Thoracic aorta (tissue), 2 donors: Measurements from ENCODE around the gene KRTAP1-3. TPM values are rescaled to one million over a fixed set of nuclear protein-coding genes. Genes with fewer than 3 reads are reported as not detected.

Source experiments
- ATAC-seq: fragments of 150-250 bp; one replicate; pipeline ENCODE4 v1.8.0; 2017; ENCODE audit warnings: low read depth; ENCODE audit not compliant: insufficient number of reproducible peaks, low FRiP score
- DNase-seq: peaks from one replicate; pipeline ENCODE4 v3.0.0-alpha.2; 2020; ENCODE audit warnings: low spot score
- H3K27ac ChIP-seq, 2 donors: fragments of 200-600 bp; sonication (generic); 1 replicate in 1 of 2; 2 replicates in 1 of 2; pipeline ENCODE4 v1.5.1; 2016; ENCODE audit warnings: mild to moderate bottlenecking in 2 of 2, moderate library complexity in 2 of 2
- H3K27me3 ChIP-seq: fragments of 200-600 bp; sonication (generic); replicated peaks from 2 replicates; pipeline ENCODE4 v1.6.0; 2016; ENCODE audit warnings: mild to moderate bottlenecking; ENCODE audit not compliant: insufficient read depth
- H3K36me3 ChIP-seq: fragments of 200-600 bp; sonication (generic); one replicate; pipeline ENCODE4 v1.5.1; 2016
- H3K4me1 ChIP-seq, 2 donors: fragments of 200-600 bp; sonication (generic); 1 replicate in 1 of 2; 2 replicates in 1 of 2; pipeline versions ENCODE4 v1.5.1 to v1.6.0; 2016; ENCODE audit warnings: low read depth in 2 of 2, mild to moderate bottlenecking in 1 of 2; ENCODE audit not compliant: control insufficient read depth in 1 of 2
- H3K4me3 ChIP-seq: fragments of 200-600 bp; sonication (generic); 2 replicates; pipeline ENCODE4 v1.5.1; 2016; ENCODE audit warnings: mild to moderate bottlenecking
- H3K9me3 ChIP-seq: fragments of 200-600 bp; sonication (generic); 2 replicates; pipeline ENCODE4 v1.5.1; 2016
- total RNA-seq, 2 donors: library from RNA; depleted of rRNA; stranded (reverse); fragments of >200 nt; gene quantifications; one replicate each; pipeline versions ENCODE4 v1.1.0 to v1.2.3, GENCODE V29; 2016
- TF ChIP-seq, protein P1 (sequence below): fragments of 200-600 bp; sonication (generic); IDR thresholded peaks from one replicate; pipeline ENCODE4 v1.5.1; 2019; ENCODE audit warnings: antibody characterized with exemption

KRTAP1-3 gene
- total RNA-seq, 2 donors from 2014 or later: not detected

DNA sequence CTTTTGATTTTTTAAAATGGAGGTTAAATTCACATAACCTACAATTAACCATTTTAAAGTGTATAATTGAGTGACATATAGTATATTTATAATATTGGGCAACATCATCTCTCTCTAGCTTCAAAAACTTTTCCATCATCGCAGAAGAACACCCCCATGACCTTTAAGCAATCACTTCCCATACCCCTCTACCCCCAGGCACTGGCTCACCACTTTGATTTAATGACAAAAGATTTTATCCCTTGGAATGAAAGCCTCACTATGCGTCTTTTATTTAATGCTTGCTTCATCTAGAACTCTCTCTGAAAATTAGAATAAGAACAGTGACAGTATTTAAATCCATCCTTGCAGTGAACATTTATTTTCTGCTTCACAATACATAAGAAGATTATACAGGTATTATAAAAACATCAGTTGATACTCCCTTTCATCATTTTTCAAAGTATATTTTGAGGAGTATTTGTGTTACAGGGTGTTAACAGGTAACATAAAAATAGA, 3.2 kb upstream of the KRTAP1-3 start:
- ATAC-seq: no peak

DNA sequence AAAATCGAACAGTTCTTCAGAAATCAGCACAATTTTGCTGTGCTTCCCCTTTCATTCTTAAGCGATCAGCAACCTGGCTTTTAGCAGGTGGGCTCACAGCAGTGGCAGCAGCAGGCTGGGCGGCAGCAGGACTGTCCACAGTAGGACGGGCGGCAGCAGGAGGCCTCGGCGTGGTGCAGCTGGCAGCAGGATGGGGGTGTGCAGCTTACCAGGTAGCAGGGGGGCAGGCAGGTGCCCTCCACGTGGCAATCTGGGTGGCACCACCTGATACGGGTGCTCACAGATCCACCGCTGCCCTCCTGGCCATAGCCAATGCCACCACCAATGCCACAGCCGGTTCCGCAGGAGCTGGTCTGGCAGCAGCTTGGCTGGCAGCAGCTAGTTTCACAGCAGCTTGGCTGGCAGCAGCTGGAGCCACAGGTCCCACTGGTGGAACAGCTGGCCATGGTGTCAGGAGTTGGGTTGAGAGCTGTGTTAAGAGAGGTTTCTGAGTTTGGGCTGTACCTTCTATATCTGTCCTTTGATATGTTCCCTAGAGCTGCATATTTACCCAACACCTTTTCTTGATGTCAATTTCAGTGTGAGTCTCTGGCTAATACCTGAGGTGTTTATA, 4.9 kb downstream of the KRTAP1-3 start, which contains the start of gene KRTAP1-4:
Gene KRTAP1-4, minus strand, starts transcription at position 563 of the 613 bp plus-strand sequence. Its CDS starts 117 bp downstream, at position 446.
- ATAC-seq (no peak), DNase-seq (no peak)
- H3K4me3 ChIP-seq: no peak within 1 kb of the TSS

More for the DNA sequence above, 3.2 kb upstream of the KRTAP1-3 start:
- Histone ChIP-seq H3K27ac (no peak overlapping the region), H3K4me1 (peaks cover 0 to 8% of the 10 kb centered on the region in 2 donors), H3K4me3 (no peak overlapping the region), H3K36me3 (no peaks in the 10 kb centered on the region), H3K9me3 (no peaks in the 10 kb centered on the region), H3K27me3 (no peaks in the 10 kb centered on the region)
- DNase-seq: no peak
- TF ChIP-seq, protein P1, sequence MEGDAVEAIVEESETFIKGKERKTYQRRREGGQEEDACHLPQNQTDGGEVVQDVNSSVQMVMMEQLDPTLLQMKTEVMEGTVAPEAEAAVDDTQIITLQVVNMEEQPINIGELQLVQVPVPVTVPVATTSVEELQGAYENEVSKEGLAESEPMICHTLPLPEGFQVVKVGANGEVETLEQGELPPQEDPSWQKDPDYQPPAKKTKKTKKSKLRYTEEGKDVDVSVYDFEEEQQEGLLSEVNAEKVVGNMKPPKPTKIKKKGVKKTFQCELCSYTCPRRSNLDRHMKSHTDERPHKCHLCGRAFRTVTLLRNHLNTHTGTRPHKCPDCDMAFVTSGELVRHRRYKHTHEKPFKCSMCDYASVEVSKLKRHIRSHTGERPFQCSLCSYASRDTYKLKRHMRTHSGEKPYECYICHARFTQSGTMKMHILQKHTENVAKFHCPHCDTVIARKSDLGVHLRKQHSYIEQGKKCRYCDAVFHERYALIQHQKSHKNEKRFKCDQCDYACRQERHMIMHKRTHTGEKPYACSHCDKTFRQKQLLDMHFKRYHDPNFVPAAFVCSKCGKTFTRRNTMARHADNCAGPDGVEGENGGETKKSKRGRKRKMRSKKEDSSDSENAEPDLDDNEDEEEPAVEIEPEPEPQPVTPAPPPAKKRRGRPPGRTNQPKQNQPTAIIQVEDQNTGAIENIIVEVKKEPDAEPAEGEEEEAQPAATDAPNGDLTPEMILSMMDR: no peak

DNA sequence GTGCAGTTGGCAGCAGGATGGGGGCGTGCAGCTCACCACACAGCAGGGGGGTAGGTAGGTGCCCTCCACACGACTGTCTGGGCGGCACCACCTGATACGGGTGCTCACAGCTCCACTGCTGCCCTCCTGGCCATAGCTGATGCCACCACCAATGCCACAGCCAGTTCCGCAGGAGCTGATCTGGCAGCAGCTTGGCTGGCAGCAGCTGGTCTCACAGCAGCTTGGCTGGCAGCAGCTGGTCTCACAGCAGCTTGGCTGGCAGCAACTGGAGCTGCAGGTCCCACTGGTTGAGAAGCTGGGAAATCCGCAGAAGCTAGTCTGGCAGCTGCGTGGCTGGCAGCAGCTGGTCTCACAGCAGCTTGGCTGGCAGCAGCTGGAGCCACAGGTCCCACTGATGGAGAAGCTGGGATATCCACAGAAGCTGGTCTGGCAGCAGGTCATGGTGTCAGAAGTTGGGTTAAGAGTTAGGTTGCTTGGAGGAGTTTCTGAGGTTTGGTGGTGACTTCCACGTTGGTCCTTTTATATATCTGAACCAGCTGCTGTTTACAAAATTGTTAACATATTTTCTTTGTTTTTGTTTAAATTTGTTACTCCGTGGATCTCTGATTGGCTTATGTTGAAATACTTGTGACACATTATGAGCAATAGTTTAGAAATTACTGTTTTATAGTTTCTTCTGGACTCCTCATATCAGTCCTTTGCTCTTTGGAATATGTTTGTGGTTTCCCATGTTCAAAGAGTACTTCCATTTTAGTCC, 7.8 kb downstream of the KRTAP1-3 start, which contains the start of gene KRTAP1-5:
Gene KRTAP1-5, minus strand, starts transcription at position 494 of the 757 bp plus-strand sequence. Its CDS starts 53 bp downstream, at position 441.
- Histone ChIP-seq H3K36me3 (no peaks in the 10 kb centered on the region), H3K4me1 (no peaks in the 10 kb centered on the region), H3K27ac (no peak within 1 kb of the TSS), H3K9me3 (no peaks in the 10 kb centered on the region), H3K4me3 (no peak within 1 kb of the TSS), H3K27me3 (no peaks in the 10 kb centered on the region)
- no peak for DNase-seq
- TF ChIP-seq, protein P1: no peak
- ATAC-seq: no peak

More for the DNA sequence above, 4.9 kb downstream of the KRTAP1-3 start, which contains the start of gene KRTAP1-4:
- H3K9me3 ChIP-seq: no peaks in the 10 kb centered on the region
- H3K36me3 ChIP-seq: no peaks in the 10 kb centered on the region
- TF ChIP-seq, protein P1: no peak
- H3K27me3 ChIP-seq: no peaks in the 10 kb centered on the region
- H3K4me1 ChIP-seq: no peaks in the 10 kb centered on the region
- no peak within 1 kb of the TSS for H3K27ac ChIP-seq

DNA sequence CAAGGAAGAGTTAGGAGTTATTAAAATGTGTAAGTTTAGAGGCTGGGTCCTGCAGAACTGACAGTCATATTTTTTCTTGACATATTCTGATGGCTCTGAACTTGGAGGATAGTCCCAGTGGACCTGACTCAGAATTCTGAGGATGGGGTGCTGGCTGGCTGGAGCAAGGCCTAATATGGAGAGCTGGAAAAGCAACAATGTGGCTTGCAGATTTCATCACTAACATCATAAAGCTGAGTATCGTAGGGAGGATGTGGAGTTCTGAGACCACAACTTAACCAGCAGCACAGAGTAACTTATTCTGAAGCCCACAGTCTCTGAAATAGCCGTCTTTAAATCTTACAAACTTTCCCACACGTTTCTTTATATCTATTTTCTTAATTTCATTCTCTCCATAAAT, 10.0 kb downstream of the KRTAP1-3 start:
- no peaks in the 10 kb centered on the region for H3K36me3 ChIP-seq
- DNase-seq: no peak
- TF ChIP-seq, protein P1: no peak
- H3K4me3 ChIP-seq: no peak overlapping the region
- no peaks in the 10 kb centered on the region for H3K27me3 ChIP-seq
- no peak overlapping the region for H3K27ac ChIP-seq
- H3K4me1 ChIP-seq: no peaks in the 10 kb centered on the region
- no peak for ATAC-seq
- H3K9me3 ChIP-seq: no peaks in the 10 kb centered on the region

DNA sequence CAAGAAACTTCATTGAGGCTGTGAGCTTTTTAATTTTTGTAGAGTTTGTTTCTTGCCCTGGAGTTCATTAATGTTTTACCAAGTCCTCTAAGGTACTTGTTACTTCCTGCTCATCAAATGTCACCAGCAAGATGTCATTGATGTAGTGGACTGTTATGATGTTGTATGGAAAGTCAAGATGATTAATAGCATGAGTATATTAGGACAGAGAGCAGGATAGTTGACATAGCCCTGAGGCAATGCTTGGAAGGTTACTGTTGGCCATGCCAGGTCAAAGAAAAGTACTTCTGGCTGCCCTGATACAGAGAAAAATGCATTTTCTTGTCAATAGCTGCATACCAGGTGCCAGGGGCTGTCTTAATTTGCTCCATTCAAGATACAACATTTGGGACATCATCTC, 14.3 kb downstream of the KRTAP1-3 start:
- DNase-seq: no peak

More for the DNA sequence above, 14.3 kb downstream of the KRTAP1-3 start:
- TF ChIP-seq, protein P1: no peak
- Histone ChIP-seq H3K4me1 (no peaks in the 10 kb centered on the region), H3K27ac (no peak overlapping the region), H3K9me3 (no peaks in the 10 kb centered on the region), H3K36me3 (no peaks in the 10 kb centered on the region), H3K27me3 (no peaks in the 10 kb centered on the region), H3K4me3 (no peak overlapping the region)
- no peak for ATAC-seq
